Keratinocyte (primary cell): ENCODE results near the gene FGFBP2.

Experiments
- CTCF ChIP-seq, 3 experiments: IDR thresholded peaks in 1 of 3; conservative IDR thresholded peaks in 1 of 3; optimal IDR thresholded peaks in 1 of 3; 2 replicates in 2 of 3; 3 replicates in 1 of 3; pipeline versions ENCODE3 to v1.5.1; 2011; ENCODE audit warnings: low read length in 3 of 3, mild to moderate bottlenecking in 3 of 3, moderate library complexity in 2 of 3, control low read depth in 1 of 3, inconsistent platforms in 1 of 3; ENCODE audit not compliant: insufficient read depth in 2 of 3; ENCODE audit errors: extremely low read depth in 1 of 3
- EZH2 ChIP-seq: IDR thresholded peaks from one replicate; pipeline ENCODE4 v1.6.1; 2012; ENCODE audit warnings: inconsistent platforms, mild to moderate bottlenecking, low read length, moderate library complexity

- TF ChIP-seq CTCF (optimal IDR thresholded peaks at IDR 0.05 in 1 of 3, IDR thresholded peaks at IDR 0.05 in 1 of 3, conservative IDR thresholded peaks at IDR 0.05 in 1 of 3; ENCODE audit: extremely low read depth in 1 of 3, insufficient read depth in 2 of 3, low read length in 3 of 3) (no peak), EZH2 (no peak)
Measured at GRCh38 chr4:15913631-15913970, 49.4 kb downstream of the FGFBP2 start.
